SK-N-SH (cell line): ENCODE measurements around the gene RASGRF2. TPM values are rescaled to one million over a fixed set of nuclear protein-coding genes. Genes with fewer than 3 reads are reported as not detected.

Experiments
- CTCF ChIA-PET: fragments of 300-600, 350-600 bp; formaldehyde crosslinking; extraction: SDS; loops from one replicate; lab custom pipeline; 2021; lab: Yijun Ruan, JAX
- POLR2A ChIA-PET: fragments of 350-600 bp; sonication (Branson Sonifier 250); formaldehyde crosslinking; extraction: SDS; loops from one replicate; lab custom pipeline; 2020; ENCODE audit warnings: antibody characterized with exemption, inconsistent platforms; lab: Yijun Ruan, JAX
- DNase-seq: peaks from one replicate; pipeline ENCODE4 v3.0.0; 2012
- H2AFZ ChIP-seq: fragments of 200-600 bp; sonication (generic); 2 replicates; pipeline ENCODE4 v1.8.1; 2016; ENCODE audit warnings: antibody characterized with exemption, mild to moderate bottlenecking, low read depth
- H3F3A ChIP-seq: fragments of 200-600 bp; sonication (generic); replicated peaks from 2 replicates; pipeline ENCODE3; 2016; ENCODE audit warnings: antibody characterized with exemption, mild to moderate bottlenecking; ENCODE audit not compliant: insufficient read depth
- H3K27ac ChIP-seq, 2 experiments: fragments of 200-500 bp in 1 of 2; fragments of 200-600 bp in 1 of 2; sonication (Bioruptor generic) in 1 of 2; sonication (generic), shearing (Covaris generic) in 1 of 2; 2 replicates each; pipeline versions ENCODE4 v1.5.1 to v1.6.1; 2014 to 2016; ENCODE audit warnings: low read depth in 2 of 2, inconsistent platforms in 1 of 2, low read length in 1 of 2, mild to moderate bottlenecking in 1 of 2, mixed read lengths in 1 of 2
- H3K27me3 ChIP-seq: fragments of 200-600 bp; sonication (generic), shearing (Covaris generic); 2 replicates; pipeline ENCODE4 v1.6.1; 2016; ENCODE audit warnings: mixed run types; ENCODE audit not compliant: insufficient read depth
- H3K36me3 ChIP-seq, 2 experiments: fragments of 200-500 bp in 1 of 2; fragments of 200-600 bp in 1 of 2; sonication (Bioruptor generic) in 1 of 2; sonication (generic) in 1 of 2; replicated peaks in 1 of 2; 2 replicates each; pipeline versions ENCODE3 to v1.5.1; 2014 to 2016; ENCODE audit warnings: low read length in 1 of 2, mild to moderate bottlenecking in 1 of 2; ENCODE audit not compliant: insufficient read depth in 2 of 2, control insufficient read depth in 1 of 2
- H3K4me1 ChIP-seq, 2 experiments: fragments of 200-500 bp in 1 of 2; fragments of 200-600 bp in 1 of 2; sonication (Bioruptor generic) in 1 of 2; sonication (generic), shearing (Covaris generic) in 1 of 2; 2 replicates each; pipeline versions ENCODE4 v1.5.1 to v1.6.1; 2014 to 2016; ENCODE audit warnings: low read depth in 1 of 2, low read length in 1 of 2, mixed run types in 1 of 2; ENCODE audit not compliant: insufficient read depth in 2 of 2, control insufficient read depth in 1 of 2
- H3K4me2 ChIP-seq: fragments of 200-600 bp; sonication (generic), shearing (Covaris generic); 2 replicates; pipeline ENCODE4 v1.6.1; 2017; ENCODE audit warnings: mixed run types
- H3K4me3 ChIP-seq, 2 experiments: fragments of 200-500 bp in 1 of 2; fragments of 200-600 bp in 1 of 2; sonication (Bioruptor generic) in 1 of 2; sonication (generic), shearing (Covaris generic) in 1 of 2; 2 replicates each; pipeline versions ENCODE4 v1.5.1 to v1.8.1; 2014 to 2016; ENCODE audit warnings: low read depth in 2 of 2, inconsistent platforms in 1 of 2, low read length in 1 of 2, mild to moderate bottlenecking in 1 of 2, mixed read lengths in 1 of 2, moderate library complexity in 1 of 2
- H3K79me2 ChIP-seq: fragments of 200-600 bp; sonication (generic); 2 replicates; pipeline ENCODE4 v1.8.1; 2017; ENCODE audit warnings: mild to moderate bottlenecking; ENCODE audit not compliant: insufficient read depth
- H3K9ac ChIP-seq: fragments of 200-600 bp; sonication (generic); 2 replicates; pipeline ENCODE4 v1.6.1; 2017; ENCODE audit warnings: mixed run types
- H3K9me2 ChIP-seq: fragments of 200-600 bp; sonication (generic); 2 replicates; pipeline ENCODE4 v1.6.1; 2017; ENCODE audit warnings: mixed run types
- H3K9me3 ChIP-seq: fragments of 200-600 bp; sonication (generic); 2 replicates; pipeline ENCODE4 v1.6.1; 2017; ENCODE audit warnings: mixed run types, mild to moderate bottlenecking, moderate library complexity
- H4K20me1 ChIP-seq: fragments of 200-600 bp; sonication (generic); 2 replicates; pipeline ENCODE4 v1.6.1; 2017; ENCODE audit warnings: mild to moderate bottlenecking, mixed run types; ENCODE audit not compliant: insufficient read depth
- FOSL2 ChIP-seq: IDR thresholded peaks from 2 replicates; pipeline ENCODE4 v1.4.0; 2012; ENCODE audit warnings: low read depth, mild to moderate bottlenecking, moderate library complexity, borderline replicate concordance
- GABPA ChIP-seq: IDR thresholded peaks from 2 replicates; pipeline ENCODE4 v1.4.0; 2012; ENCODE audit warnings: low read depth, mild to moderate bottlenecking
- NFIC ChIP-seq: IDR thresholded peaks from 2 replicates; pipeline ENCODE4 v1.4.0; 2012; ENCODE audit warnings: borderline replicate concordance
- RCOR1 ChIP-seq: fragments of 150-350 bp; IDR thresholded peaks from 2 replicates; pipeline ENCODE4 v1.6.1; 2017; ENCODE audit warnings: antibody characterized with exemption, low read length
- RXRA ChIP-seq: IDR thresholded peaks from 2 replicates; pipeline ENCODE4 v1.4.0; 2012; ENCODE audit warnings: low read depth, mild to moderate bottlenecking, borderline replicate concordance
- TAF1 ChIP-seq: IDR thresholded peaks from 2 replicates; pipeline ENCODE4 v1.6.1; 2012; ENCODE audit warnings: low read depth, mild to moderate bottlenecking, low read length, moderate library complexity, borderline replicate concordance
- USF2 ChIP-seq: fragments of 150-350 bp; IDR thresholded peaks from 2 replicates; pipeline ENCODE4 v1.6.1; 2017; ENCODE audit warnings: antibody characterized with exemption, low read length, low read depth, borderline replicate concordance
- YY1 ChIP-seq: IDR thresholded peaks from 2 replicates; pipeline ENCODE4 v1.4.0; 2012; ENCODE audit warnings: low read depth, mild to moderate bottlenecking
- WGBS: methylation state at CpG from one replicate; pipeline ENCODE4 v1.1.6; 2017; ENCODE audit warnings: low lambda C conversion rate; 5-methylcytosine and 5-hydroxymethylcytosine counted together
- polyA plus RNA-seq, 3 experiments: library from polyadenylated mRNA; depleted of rRNA; stranded (reverse); fragments of >200 nt; gene quantifications; 2 replicates each; pipeline ENCODE4 v1.2.3, GENCODE V29; 2012
- TF ChIP-seq, protein P1 (sequence below): IDR thresholded peaks from 2 replicates; pipeline ENCODE4 v1.6.1; 2012; ENCODE audit warnings: mild to moderate bottlenecking, low read depth, low read length, moderate library complexity
- TF ChIP-seq, protein P2 (sequence below): IDR thresholded peaks from 2 replicates; pipeline ENCODE4; 2012

Gene RASGRF2
- polyA plus RNA-seq, 1 of the 3 experiments (the other 2 are of a cell fraction): under 0.01 TPM

DNA sequence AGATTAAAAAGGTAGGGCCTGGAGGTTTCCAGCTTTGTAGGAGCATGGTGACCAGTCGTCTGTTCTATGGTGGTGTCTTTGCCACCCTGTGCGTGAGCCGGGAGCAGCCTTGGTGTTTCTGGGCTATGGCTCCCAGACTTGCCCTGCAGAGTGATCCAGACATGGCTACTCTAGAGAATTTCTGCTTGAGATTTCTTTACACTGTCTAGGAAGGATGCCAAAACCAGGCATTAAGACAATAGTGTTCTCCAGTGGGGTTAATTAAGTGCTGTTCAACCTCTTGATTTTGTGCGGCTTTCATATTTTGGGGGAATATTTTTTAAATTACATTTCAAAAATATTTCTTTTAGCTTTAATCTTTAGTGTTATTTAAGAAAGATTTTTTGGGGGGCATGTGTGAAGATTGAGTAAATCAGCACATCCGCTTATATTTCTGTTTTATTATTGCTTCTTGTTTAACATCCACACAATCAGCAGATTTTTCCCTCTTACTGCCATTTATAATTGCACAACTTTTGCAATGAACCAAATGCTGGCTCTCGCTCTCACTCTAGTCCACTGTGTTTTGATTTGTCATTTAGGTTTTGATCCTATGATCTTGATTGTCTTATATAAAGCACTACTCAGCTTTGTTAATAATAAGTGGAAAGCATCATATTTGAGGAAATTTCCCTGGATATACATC lies 110.5 kb downstream of the RASGRF2 start:
- Histone ChIP-seq H3K27ac (no peak overlapping the region), H3K4me3 (no peak overlapping the region), H3K27me3 (no peaks in the 10 kb centered on the region), H3K4me2 (no peak overlapping the region), H2AFZ (no peak overlapping the region), H4K20me1 (no peaks in the 10 kb centered on the region), H3F3A (no peaks in the 10 kb centered on the region), H3K36me3 (no peaks in the 10 kb centered on the region), H3K79me2 (no peaks in the 10 kb centered on the region), H3K4me1 (no peaks in the 10 kb centered on the region), H3K9me3 (no peaks in the 10 kb centered on the region), H3K9ac (no peak overlapping the region), H3K9me2 (no peaks in the 10 kb centered on the region)
- ChIA-PET CTCF (no interaction called here), POLR2A (no interaction called here)
- no peak for DNase-seq
- 83% methylated on average over 6 of the region's 6 CpGs for WGBS
- TF ChIP-seq RXRA: no peak
- no peak for TF ChIP-seq USF2
- no peak for TF ChIP-seq GABPA
- TF ChIP-seq FOSL2: no peak
- no peak for TF ChIP-seq NFIC
- TF ChIP-seq TAF1: no peak
- TF ChIP-seq YY1: no peak
- TF ChIP-seq RCOR1: no peak

DNA sequence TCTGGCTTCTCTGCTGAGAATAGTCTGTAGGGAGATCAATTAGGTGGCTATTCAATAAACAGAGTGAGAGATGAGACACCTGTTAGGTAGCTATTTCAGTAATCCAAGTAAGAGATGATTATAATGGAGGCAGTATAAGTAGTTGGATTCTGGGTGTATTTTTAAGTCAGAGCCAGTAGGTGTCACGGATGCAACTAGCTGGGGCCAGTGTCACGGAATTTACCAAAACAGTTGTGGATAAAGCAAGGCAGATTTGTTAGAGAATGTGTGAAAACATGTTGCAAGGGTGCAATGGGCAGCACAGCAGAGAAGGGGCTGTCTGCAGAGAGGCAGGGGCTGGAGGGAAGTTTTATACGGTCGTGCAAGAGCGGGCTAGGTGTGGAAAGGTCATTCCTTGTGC lies 114.9 kb downstream of the RASGRF2 start:
- no peak for DNase-seq
- ChIA-PET POLR2A (no interaction called here), CTCF (interaction anchor here (0.5 kb wide), 1 partner anchor 148 kb away, joined by 3 read pairs; no protein-coding TSS in a partner anchor)
- Histone ChIP-seq H3K9ac (no peak overlapping the region), H3K4me3 (no peak overlapping the region), H3K27me3 (no peaks in the 10 kb centered on the region), H3K9me3 (no peaks in the 10 kb centered on the region), H3K36me3 (no peaks in the 10 kb centered on the region), H2AFZ (no peak overlapping the region), H3F3A (no peaks in the 10 kb centered on the region), H3K79me2 (no peaks in the 10 kb centered on the region), H3K27ac (no peak overlapping the region), H4K20me1 (no peaks in the 10 kb centered on the region), H3K9me2 (no peaks in the 10 kb centered on the region), H3K4me2 (no peak overlapping the region), H3K4me1 (no peaks in the 10 kb centered on the region)
- 48% methylated on average over 5 of the region's 5 CpGs for WGBS
- TF ChIP-seq, protein P1, sequence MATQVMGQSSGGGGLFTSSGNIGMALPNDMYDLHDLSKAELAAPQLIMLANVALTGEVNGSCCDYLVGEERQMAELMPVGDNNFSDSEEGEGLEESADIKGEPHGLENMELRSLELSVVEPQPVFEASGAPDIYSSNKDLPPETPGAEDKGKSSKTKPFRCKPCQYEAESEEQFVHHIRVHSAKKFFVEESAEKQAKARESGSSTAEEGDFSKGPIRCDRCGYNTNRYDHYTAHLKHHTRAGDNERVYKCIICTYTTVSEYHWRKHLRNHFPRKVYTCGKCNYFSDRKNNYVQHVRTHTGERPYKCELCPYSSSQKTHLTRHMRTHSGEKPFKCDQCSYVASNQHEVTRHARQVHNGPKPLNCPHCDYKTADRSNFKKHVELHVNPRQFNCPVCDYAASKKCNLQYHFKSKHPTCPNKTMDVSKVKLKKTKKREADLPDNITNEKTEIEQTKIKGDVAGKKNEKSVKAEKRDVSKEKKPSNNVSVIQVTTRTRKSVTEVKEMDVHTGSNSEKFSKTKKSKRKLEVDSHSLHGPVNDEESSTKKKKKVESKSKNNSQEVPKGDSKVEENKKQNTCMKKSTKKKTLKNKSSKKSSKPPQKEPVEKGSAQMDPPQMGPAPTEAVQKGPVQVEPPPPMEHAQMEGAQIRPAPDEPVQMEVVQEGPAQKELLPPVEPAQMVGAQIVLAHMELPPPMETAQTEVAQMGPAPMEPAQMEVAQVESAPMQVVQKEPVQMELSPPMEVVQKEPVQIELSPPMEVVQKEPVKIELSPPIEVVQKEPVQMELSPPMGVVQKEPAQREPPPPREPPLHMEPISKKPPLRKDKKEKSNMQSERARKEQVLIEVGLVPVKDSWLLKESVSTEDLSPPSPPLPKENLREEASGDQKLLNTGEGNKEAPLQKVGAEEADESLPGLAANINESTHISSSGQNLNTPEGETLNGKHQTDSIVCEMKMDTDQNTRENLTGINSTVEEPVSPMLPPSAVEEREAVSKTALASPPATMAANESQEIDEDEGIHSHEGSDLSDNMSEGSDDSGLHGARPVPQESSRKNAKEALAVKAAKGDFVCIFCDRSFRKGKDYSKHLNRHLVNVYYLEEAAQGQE: no peak
- TF ChIP-seq, protein P2, sequence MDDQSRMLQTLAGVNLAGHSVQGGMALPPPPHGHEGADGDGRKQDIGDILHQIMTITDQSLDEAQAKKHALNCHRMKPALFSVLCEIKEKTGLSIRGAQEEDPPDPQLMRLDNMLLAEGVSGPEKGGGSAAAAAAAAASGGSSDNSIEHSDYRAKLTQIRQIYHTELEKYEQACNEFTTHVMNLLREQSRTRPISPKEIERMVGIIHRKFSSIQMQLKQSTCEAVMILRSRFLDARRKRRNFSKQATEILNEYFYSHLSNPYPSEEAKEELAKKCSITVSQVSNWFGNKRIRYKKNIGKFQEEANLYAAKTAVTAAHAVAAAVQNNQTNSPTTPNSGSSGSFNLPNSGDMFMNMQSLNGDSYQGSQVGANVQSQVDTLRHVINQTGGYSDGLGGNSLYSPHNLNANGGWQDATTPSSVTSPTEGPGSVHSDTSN: no peak
